Thoracic aorta (tissue), 2 donors: ENCODE results near the gene HPS1. TPM values are rescaled to one million over a fixed set of nuclear protein-coding genes. Genes with fewer than 3 reads are reported as not detected.

Source experiments
- ATAC-seq: fragments of 150-250 bp; one replicate; pipeline ENCODE4 v1.8.0; 2017; ENCODE audit warnings: low read depth; ENCODE audit not compliant: insufficient number of reproducible peaks, low FRiP score
- DNase-seq: peaks from one replicate; pipeline ENCODE4 v3.0.0-alpha.2; 2020; ENCODE audit warnings: low spot score
- H3K27ac ChIP-seq, 2 donors: fragments of 200-600 bp; sonication (generic); 1 replicate in 1 of 2; 2 replicates in 1 of 2; pipeline ENCODE4 v1.5.1; 2016; ENCODE audit warnings: mild to moderate bottlenecking in 2 of 2, moderate library complexity in 2 of 2
- H3K27me3 ChIP-seq: fragments of 200-600 bp; sonication (generic); replicated peaks from 2 replicates; pipeline ENCODE4 v1.6.0; 2016; ENCODE audit warnings: mild to moderate bottlenecking; ENCODE audit not compliant: insufficient read depth
- H3K36me3 ChIP-seq: fragments of 200-600 bp; sonication (generic); one replicate; pipeline ENCODE4 v1.5.1; 2016
- H3K4me1 ChIP-seq, 2 donors: fragments of 200-600 bp; sonication (generic); 1 replicate in 1 of 2; 2 replicates in 1 of 2; pipeline versions ENCODE4 v1.5.1 to v1.6.0; 2016; ENCODE audit warnings: low read depth in 2 of 2, mild to moderate bottlenecking in 1 of 2; ENCODE audit not compliant: control insufficient read depth in 1 of 2
- H3K4me3 ChIP-seq: fragments of 200-600 bp; sonication (generic); 2 replicates; pipeline ENCODE4 v1.5.1; 2016; ENCODE audit warnings: mild to moderate bottlenecking
- H3K9me3 ChIP-seq: fragments of 200-600 bp; sonication (generic); 2 replicates; pipeline ENCODE4 v1.5.1; 2016
- total RNA-seq, 2 donors: library from RNA; depleted of rRNA; stranded (reverse); fragments of >200 nt; gene quantifications; one replicate each; pipeline versions ENCODE4 v1.1.0 to v1.2.3, GENCODE V29; 2016
- TF ChIP-seq, protein P1 (sequence below): fragments of 200-600 bp; sonication (generic); IDR thresholded peaks from one replicate; pipeline ENCODE4 v1.5.1; 2019; ENCODE audit warnings: antibody characterized with exemption

HPS1 gene
- total RNA-seq, 2 donors from 2014 or later = 60.1 to 79.3 TPM

DNA sequence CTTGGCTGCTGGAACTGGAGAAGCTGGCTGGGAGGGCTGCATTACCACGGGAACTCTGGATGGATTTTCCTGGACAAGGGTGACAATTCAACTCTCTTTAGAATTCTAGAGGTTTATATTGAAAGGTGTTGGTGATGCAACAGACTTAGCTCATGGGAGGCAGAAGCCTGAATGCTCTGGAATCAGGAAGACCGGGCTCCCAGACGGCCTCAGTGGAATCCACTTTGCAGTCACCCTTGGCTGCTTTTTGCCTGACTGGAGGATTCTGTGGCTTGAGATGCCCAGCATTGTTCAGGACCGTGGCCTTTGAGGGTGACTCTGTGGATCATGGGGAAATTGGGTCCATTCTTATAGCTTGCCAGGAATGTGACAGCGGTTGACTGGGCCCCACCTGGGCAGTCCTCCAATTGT is 64.0 kb downstream of the HPS1 start:
- peaks cover 6% of the 10 kb centered on the region for H3K36me3 ChIP-seq
- no peak overlapping the region for H3K4me3 ChIP-seq
- H3K27ac ChIP-seq = no peak overlapping the region
- ATAC-seq = no peak
- TF ChIP-seq, protein P1, sequence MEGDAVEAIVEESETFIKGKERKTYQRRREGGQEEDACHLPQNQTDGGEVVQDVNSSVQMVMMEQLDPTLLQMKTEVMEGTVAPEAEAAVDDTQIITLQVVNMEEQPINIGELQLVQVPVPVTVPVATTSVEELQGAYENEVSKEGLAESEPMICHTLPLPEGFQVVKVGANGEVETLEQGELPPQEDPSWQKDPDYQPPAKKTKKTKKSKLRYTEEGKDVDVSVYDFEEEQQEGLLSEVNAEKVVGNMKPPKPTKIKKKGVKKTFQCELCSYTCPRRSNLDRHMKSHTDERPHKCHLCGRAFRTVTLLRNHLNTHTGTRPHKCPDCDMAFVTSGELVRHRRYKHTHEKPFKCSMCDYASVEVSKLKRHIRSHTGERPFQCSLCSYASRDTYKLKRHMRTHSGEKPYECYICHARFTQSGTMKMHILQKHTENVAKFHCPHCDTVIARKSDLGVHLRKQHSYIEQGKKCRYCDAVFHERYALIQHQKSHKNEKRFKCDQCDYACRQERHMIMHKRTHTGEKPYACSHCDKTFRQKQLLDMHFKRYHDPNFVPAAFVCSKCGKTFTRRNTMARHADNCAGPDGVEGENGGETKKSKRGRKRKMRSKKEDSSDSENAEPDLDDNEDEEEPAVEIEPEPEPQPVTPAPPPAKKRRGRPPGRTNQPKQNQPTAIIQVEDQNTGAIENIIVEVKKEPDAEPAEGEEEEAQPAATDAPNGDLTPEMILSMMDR = no peak
- H3K27me3 ChIP-seq = no peaks in the 10 kb centered on the region
- no peak for DNase-seq
- no peaks in the 10 kb centered on the region for H3K4me1 ChIP-seq
- H3K9me3 ChIP-seq = no peaks in the 10 kb centered on the region

DNA sequence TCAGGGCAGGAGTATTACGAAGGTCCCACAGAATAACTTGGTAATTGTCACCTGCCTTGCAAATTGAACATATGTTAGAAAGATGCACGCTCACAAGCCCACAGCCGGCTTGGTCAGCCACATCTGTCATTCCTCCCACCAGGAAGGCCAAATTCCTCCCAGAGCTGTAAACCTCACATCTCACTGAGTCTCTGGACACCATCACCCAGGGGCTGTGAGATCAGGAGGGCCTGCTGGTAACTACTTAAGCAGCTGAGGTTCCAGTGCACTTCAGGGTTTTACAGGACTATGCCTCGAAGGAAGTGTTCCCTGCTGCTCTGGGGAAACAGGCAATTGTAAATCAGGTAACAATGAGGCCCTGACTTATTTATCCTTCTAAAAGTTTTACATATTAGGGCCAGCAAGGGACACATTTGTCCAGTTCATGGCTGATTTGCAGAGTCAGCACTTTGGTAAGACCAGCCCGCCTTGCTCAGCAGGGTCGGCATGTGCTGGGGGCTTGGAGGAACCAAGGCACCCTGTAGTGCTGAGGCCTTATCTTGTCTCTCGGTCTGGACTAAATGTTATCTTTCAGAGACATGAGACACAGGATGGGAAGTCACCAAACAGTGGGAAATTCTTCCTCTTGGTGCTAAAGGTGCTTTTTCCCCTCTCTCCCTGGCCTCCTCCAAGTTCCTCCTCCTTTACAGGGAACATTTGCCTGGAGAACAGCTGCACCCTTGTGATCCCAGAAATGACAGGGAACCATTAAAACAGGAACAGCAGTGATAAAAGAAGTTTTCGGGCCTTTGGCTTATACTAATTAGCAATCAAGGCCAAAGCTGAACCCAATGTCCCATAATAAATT is 66.0 kb downstream of the HPS1 start:
- Histone ChIP-seq H3K27me3 (no peaks in the 10 kb centered on the region), H3K4me3 (no peak overlapping the region), H3K9me3 (no peaks in the 10 kb centered on the region), H3K27ac (no peak overlapping the region), H3K36me3 (no peaks in the 10 kb centered on the region), H3K4me1 (no peaks in the 10 kb centered on the region)
- ATAC-seq (no peak), DNase-seq (no peak)
- TF ChIP-seq, protein P1 = no peak

DNA sequence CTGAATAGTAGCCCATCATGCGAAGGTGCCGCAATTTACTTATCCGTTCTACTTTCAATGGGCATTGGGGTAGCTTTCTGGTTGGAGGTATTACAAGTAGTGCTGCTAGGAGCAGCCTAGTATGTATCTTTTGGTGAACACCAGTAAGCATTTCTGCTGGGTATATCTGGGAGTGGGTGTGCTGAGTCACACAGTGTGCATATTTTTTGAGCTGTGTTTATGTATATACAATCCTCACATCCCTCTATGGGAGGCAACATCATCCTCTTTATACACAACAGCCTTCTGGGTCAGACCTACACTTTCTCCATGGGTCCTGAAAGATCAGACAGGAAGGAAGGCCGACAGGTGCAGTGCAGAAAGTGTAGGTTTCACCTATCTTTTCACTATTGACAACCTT is 68.0 kb downstream of the HPS1 start:
- no peak overlapping the region for H3K4me3 ChIP-seq
- H3K27ac ChIP-seq = no peak overlapping the region
- DNase-seq = no peak
- H3K36me3 ChIP-seq = no peaks in the 10 kb centered on the region
- no peaks in the 10 kb centered on the region for H3K27me3 ChIP-seq
- no peaks in the 10 kb centered on the region for H3K9me3 ChIP-seq
- ATAC-seq = no peak
- no peaks in the 10 kb centered on the region for H3K4me1 ChIP-seq
- TF ChIP-seq, protein P1 = no peak

DNA sequence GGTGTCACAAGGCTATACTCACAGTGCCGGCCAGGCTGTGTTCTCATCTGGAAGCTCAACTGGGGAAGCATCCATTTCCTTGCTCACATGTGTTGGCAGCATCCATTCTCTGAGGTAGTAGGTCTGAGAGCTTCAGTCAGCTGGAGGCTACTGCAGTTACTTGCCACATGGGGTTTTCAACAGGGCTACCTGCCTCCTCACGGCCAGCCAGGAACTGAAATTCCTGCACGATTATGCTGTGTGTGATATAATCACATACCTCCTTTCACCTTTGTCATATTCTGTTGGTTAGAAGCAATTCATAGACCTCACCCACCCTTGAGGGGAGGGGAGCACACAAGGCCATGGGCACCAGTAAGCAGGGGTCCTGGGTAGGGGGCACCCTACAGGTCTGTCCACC is 69.2 kb downstream of the HPS1 start:
- TF ChIP-seq, protein P1 = no peak
- Histone ChIP-seq H3K27ac (no peak overlapping the region), H3K9me3 (no peaks in the 10 kb centered on the region), H3K4me1 (no peaks in the 10 kb centered on the region), H3K27me3 (no peaks in the 10 kb centered on the region), H3K36me3 (no peaks in the 10 kb centered on the region), H3K4me3 (no peak overlapping the region)
- DNase-seq = no peak
- no peak for ATAC-seq

DNA sequence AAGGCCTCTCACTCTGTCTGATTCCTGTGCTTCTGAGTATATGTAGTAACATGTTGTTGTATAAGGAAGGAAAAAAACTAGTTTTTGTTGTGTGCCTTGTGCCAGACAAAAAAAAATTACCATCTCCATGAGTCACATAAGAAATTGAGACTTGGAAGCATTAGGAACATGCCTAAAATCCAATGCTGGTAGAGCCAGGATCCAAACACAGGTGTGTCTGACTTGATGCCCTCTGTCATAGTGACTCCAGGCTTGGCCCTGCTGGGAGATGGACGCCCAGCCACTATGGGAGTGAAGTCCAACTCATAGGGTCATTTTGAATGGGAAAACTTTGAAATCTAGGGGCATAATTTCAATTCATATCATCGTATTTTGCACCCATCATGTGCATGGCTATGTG is 69.7 kb downstream of the HPS1 start:
- ATAC-seq (no peak), DNase-seq (no peak)
- Histone ChIP-seq H3K36me3 (no peaks in the 10 kb centered on the region), H3K27me3 (no peaks in the 10 kb centered on the region), H3K27ac (no peak overlapping the region), H3K4me1 (no peaks in the 10 kb centered on the region), H3K4me3 (no peak overlapping the region), H3K9me3 (no peaks in the 10 kb centered on the region)
- TF ChIP-seq, protein P1 = no peak
